GM12878 (cell line): ENCODE data around the gene PPP2R3C. TPM values are rescaled to one million over a fixed set of nuclear protein-coding genes. Genes with fewer than 3 reads are reported as not detected.

Experiments used
- ATAC-seq: fragments of 200-7000 bp; cut with Tn5 transposase; 3 replicates; pipeline ENCODE4 v1.9.1; 2020; ENCODE audit warnings: mild to moderate bottlenecking, moderate library complexity
- BruUV-seq: library from RNA; stranded (reverse); fragments of 400-500 nt; replicated peaks from 2 replicates; lab custom pipeline; 2021; lab: Mats Ljungman, UMichigan
- CTCF ChIA-PET: fragments of 300-600 bp; sonication (Branson Sonifier 250); formaldehyde crosslinking; extraction: SDS; loops from one replicate; lab custom pipeline; 2021; ENCODE audit warnings: inconsistent platforms; lab: Yijun Ruan, JAX
- POLR2A ChIA-PET: fragments of 350-600 bp; formaldehyde crosslinking; extraction: SDS; loops from one replicate; lab custom pipeline; 2021; ENCODE audit warnings: inconsistent platforms; lab: Charles Lee
- RAD21 ChIA-PET: fragments of 300-600 bp; sonication (Branson Sonifier 250); formaldehyde crosslinking; loops from one replicate; lab custom pipeline; 2023; ENCODE audit warnings: antibody characterized with exemption; ENCODE audit not compliant: unreplicated experiment; lab: Charles Lee
- SMC1A ChIA-PET: fragments of 300-600 bp; sonication (Branson Sonifier 250); formaldehyde crosslinking; loops from one replicate; lab custom pipeline; 2023; ENCODE audit not compliant: unreplicated experiment, uncharacterized antibody; lab: Charles Lee
- DNase-seq: peaks from one replicate; pipeline ENCODE4 v3.0.0-alpha.2; 2011; ENCODE audit warnings: low read depth, low spot score
- FAIRE-seq: peaks from 3 replicates; lab custom pipeline; 2011; peaks lifted over from hg19 to GRCh38; lab: Jason Lieb, UNC
- H2AFZ ChIP-seq: 2 replicates; pipeline ENCODE4 v1.6.0; 2011; ENCODE audit warnings: low read depth, low read length, control low read depth; ENCODE audit not compliant: control insufficient read depth
- H3K27ac ChIP-seq: 2 replicates; pipeline ENCODE4 v1.5.1; 2011; ENCODE audit warnings: control low read depth; ENCODE audit not compliant: control insufficient read depth, insufficient read depth
- H3K27me3 ChIP-seq, 2 experiments: replicated peaks in 1 of 2; 2 replicates each; pipeline versions ENCODE4 v1.6.0 to v1.6.1; 2011; ENCODE audit warnings: low read length in 1 of 2; ENCODE audit not compliant: control insufficient read depth in 2 of 2, insufficient read depth in 2 of 2
- H3K36me3 ChIP-seq, 2 experiments: 2 replicates each; pipeline ENCODE4 v1.5.1; 2011; ENCODE audit warnings: low read length in 1 of 2; ENCODE audit not compliant: control insufficient read depth in 2 of 2, insufficient read depth in 2 of 2
- H3K4me1 ChIP-seq: 2 replicates; pipeline ENCODE4 v1.6.1; 2011; ENCODE audit warnings: mild to moderate bottlenecking, low read length, moderate library complexity, mixed read lengths; ENCODE audit not compliant: control insufficient read depth, insufficient read depth
- H3K4me2 ChIP-seq: 2 replicates; pipeline ENCODE4 v1.6.0; 2011; ENCODE audit warnings: control low read depth; ENCODE audit not compliant: control insufficient read depth, insufficient read depth
- H3K4me3 ChIP-seq: fragments of 200-600 bp; sonication (generic); 2 replicates; pipeline ENCODE4 v1.5.1; 2016
- H3K79me2 ChIP-seq: 2 replicates; pipeline ENCODE4 v1.6.0; 2011; ENCODE audit warnings: low read length; ENCODE audit not compliant: control insufficient read depth, insufficient read depth
- H3K9ac ChIP-seq: 2 replicates; pipeline ENCODE4 v1.8.0; 2011; ENCODE audit warnings: low read length, control low read depth, mixed read lengths; ENCODE audit not compliant: control insufficient read depth, insufficient read depth
- H3K9me3 ChIP-seq: replicated peaks from 3 replicates; pipeline ENCODE4 v1.5.1; 2011; ENCODE audit warnings: mild to moderate bottlenecking, low read length; ENCODE audit not compliant: control insufficient read depth, insufficient read depth
- H4K20me1 ChIP-seq: 2 replicates; pipeline ENCODE4 v1.6.0; 2011; ENCODE audit not compliant: control insufficient read depth, insufficient read depth
- EP300 ChIP-seq, 2 experiments: fragments of 150-350 bp in 1 of 2; IDR thresholded peaks; 2 replicates each; pipeline ENCODE4 v1.6.1; 2011 to 2012; ENCODE audit warnings: low read depth in 2 of 2, low read length in 2 of 2, borderline replicate concordance in 1 of 2, improper control_type of control experiment in 1 of 2, inconsistent platforms in 1 of 2; ENCODE audit not compliant: control insufficient read depth in 1 of 2
- IKZF1 ChIP-seq: fragments of 450-650 bp; conservative IDR thresholded peaks from 2 replicates; pipeline ENCODE4 v1.6.1; 2017; ENCODE audit warnings: antibody characterized with exemption, mild to moderate bottlenecking
- LARP7 ChIP-seq: fragments of 450-650 bp; IDR thresholded peaks from 2 replicates; pipeline ENCODE4 v1.6.1; 2017; ENCODE audit warnings: mild to moderate bottlenecking
- PML ChIP-seq: IDR thresholded peaks from 2 replicates; pipeline ENCODE4 v1.6.1; 2012; ENCODE audit warnings: low read length, inconsistent platforms
- ZNF274 ChIP-seq: IDR thresholded peaks from one replicate; pipeline ENCODE4 v1.8.0; 2011; ENCODE audit not compliant: insufficient read length, insufficient read depth
- ZNF592 ChIP-seq: fragments of 450-650 bp; IDR thresholded peaks from 2 replicates; pipeline ENCODE4 v1.6.1; 2017; ENCODE audit warnings: mild to moderate bottlenecking, moderate library complexity
- WGBS: methylation state at CpG from one replicate; pipeline ENCODE4 v1.1.6; 2016; ENCODE audit warnings: low lambda C conversion rate; ENCODE audit not compliant: insufficient replicate concordance, insufficient coverage; ENCODE audit errors: missing lambda C conversion rate; 5-methylcytosine and 5-hydroxymethylcytosine counted together
- in situ Hi-C: fragments of 300-500 bp; cut with MboI; formaldehyde crosslinking; loops from 9 replicates; pipeline ENCODE4 v1.14.3; 2018; ENCODE audit warnings: mixed read lengths
- intact Hi-C: fragments of 100-400 bp; cut with micrococcal nuclease; formaldehyde crosslinking; loops from one replicate; pipeline ENCODE4 v1.14.2; 2022; ENCODE audit not compliant: unreplicated experiment
- polyA plus RNA-seq, 11 experiments: library from polyadenylated mRNA; depleted of rRNA in 4 of 11; unstranded in 6 of 11; stranded (reverse) in 5 of 11; fragments of >200 nt; fragmentation: Nextera tagmentation in 4 of 11; fragmentation: Illumina TruSeq in 1 of 11; extraction: Ambion mirVana in 4 of 11; extraction: Trizol in 1 of 11; gene quantifications; 1 replicate in 1 of 11; 2 replicates in 10 of 11; pipeline versions ENCODE4 v1.2.1 to v1.2.3, GENCODE V29; 2011 to 2016; ENCODE audit warnings: inconsistent platforms in 2 of 11, missing spikeins in 2 of 11, low read depth in 1 of 11
- total RNA-seq, 4 experiments: library from RNA; depleted of rRNA in 3 of 4; stranded (reverse); fragments of >200 nt in 3 of 4; fragmentation: Illumina TruSeq in 1 of 4; extraction: Trizol in 1 of 4; gene quantifications; 2 replicates each; pipeline versions ENCODE4 v1.2.1 to v1.2.3, GENCODE V29; 2013 to 2021
- TF ChIP-seq, protein P1 (sequence below): fragments of 450-650 bp; IDR thresholded peaks from 2 replicates; pipeline ENCODE4 v1.6.1; 2016; ENCODE audit warnings: mild to moderate bottlenecking

PPP2R3C gene
- total and polyA plus RNA-seq, 10 of the 15 experiments (the other 5 are each of a cell fraction or from before 2014, with no cell fraction given), result 27.6 to 80.5 (median 42.9) TPM

DNA sequence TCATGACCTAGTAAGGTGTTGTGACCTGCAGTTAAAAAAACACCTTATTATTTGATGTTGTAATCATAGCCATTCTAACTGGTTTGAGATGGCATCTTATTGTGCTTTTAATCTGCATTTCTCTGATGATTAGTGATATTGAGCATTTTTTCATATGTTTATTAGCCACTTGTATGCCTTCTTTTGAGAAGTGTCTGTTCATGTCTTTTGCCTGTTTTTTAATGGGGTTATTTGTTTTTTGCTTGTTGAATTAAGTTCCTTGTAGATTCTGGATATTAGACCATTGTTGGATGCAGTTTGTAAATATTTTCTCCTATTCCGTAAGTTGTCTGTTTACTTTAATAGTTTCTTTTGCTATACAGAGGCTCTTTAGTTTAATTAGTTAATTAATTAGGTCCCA lies 41.6 kb upstream of the PPP2R3C start:
- WGBS, result 94% methylated on average over 1 of the region's 1 CpG
- no peak for FAIRE-seq
- RAD21 ChIA-PET, result no interaction called here

More for the DNA sequence above, 41.6 kb upstream of the PPP2R3C start:
- POLR2A ChIA-PET, result no interaction called here
- Histone ChIP-seq H3K4me1 (peaks cover 11% of the 10 kb centered on the region), H4K20me1 (no peaks in the 10 kb centered on the region), H3K4me2 (no peak overlapping the region), H2AFZ (no peak overlapping the region), H3K4me3 (no peak overlapping the region), H3K27me3 (no peaks in the 10 kb centered on the region), H3K79me2 (peaks cover 1% of the 10 kb centered on the region; the same call in 1 of the 2 replicates), H3K9ac (no peak overlapping the region), H3K36me3 (0 out of 4 replicates have a peak, but pooled peaks cover 1 to 10% of the 10 kb centered on the region in 2 experiments), H3K27ac (no peak overlapping the region), H3K9me3 (no peaks in the 10 kb centered on the region)
- ATAC-seq, result no peak
- DNase-seq, result no peak
- in situ Hi-C loops (no loop called here), intact Hi-C loops (loop anchor here (5.0 kb wide), 1 partner anchor 129 kb away; the partner anchor contains the start of gene PSMA6)
- no TSS peak for BruUV-seq
- TF ChIP-seq, protein P1, sequence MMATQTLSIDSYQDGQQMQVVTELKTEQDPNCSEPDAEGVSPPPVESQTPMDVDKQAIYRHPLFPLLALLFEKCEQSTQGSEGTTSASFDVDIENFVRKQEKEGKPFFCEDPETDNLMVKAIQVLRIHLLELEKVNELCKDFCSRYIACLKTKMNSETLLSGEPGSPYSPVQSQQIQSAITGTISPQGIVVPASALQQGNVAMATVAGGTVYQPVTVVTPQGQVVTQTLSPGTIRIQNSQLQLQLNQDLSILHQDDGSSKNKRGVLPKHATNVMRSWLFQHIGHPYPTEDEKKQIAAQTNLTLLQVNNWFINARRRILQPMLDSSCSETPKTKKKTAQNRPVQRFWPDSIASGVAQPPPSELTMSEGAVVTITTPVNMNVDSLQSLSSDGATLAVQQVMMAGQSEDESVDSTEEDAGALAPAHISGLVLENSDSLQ, result no peak
- no peak for TF ChIP-seq EP300 (IDR thresholded peaks at IDR 0.05; ENCODE audit: borderline replicate concordance in 1 of 2, control insufficient read depth in 1 of 2, low read depth in 2 of 2, low read length in 2 of 2)
- no peak for TF ChIP-seq PML
- TF ChIP-seq LARP7, result no peak
- no peak for TF ChIP-seq ZNF592
- TF ChIP-seq IKZF1, result no peak
- TF ChIP-seq ZNF274, result no peak
- SMC1A ChIA-PET, result no interaction called here
- CTCF ChIA-PET, result no interaction called here
